ENCODE data around the gene TRAPPC6A. TPM values are rescaled to one million over a fixed set of nuclear protein-coding genes. Genes with fewer than 3 reads are reported as not detected.

TRAPPC6A gene
- total and polyA plus RNA-seq, 7 donors = 15.1 to 67.5 (median 36.4) TPM

- Histone ChIP-seq H3K36me3 (peaks cover 13 to 35% (median 21%) of the 10 kb centered on the region in 4 donors), H3K27me3 (peaks cover 27 to 35% (median 30%) of the 10 kb centered on the region in 3 donors), H3K4me1 (peaks cover 0 to 15% (median 15%) of the 10 kb centered on the region in 4 donors), H3K9me3 (no peaks in the 10 kb centered on the region), H3K4me3 (no peak overlapping the region), H3K27ac (no peak overlapping the region)
- WGBS, 2 donors = 88 to 89% methylated on average over 18 of the region's 18 CpGs
- intact Hi-C loops (cut with DNase I) = no loop called here
- no peak for TF ChIP-seq POLR2AphosphoS5 (IDR thresholded peaks at IDR 0.05)
- TF ChIP-seq EP300 (IDR thresholded peaks at IDR 0.05) = no peak
- TF ChIP-seq POLR2A (IDR thresholded peaks at IDR 0.05) = no peak
- TF ChIP-seq, protein P1, sequence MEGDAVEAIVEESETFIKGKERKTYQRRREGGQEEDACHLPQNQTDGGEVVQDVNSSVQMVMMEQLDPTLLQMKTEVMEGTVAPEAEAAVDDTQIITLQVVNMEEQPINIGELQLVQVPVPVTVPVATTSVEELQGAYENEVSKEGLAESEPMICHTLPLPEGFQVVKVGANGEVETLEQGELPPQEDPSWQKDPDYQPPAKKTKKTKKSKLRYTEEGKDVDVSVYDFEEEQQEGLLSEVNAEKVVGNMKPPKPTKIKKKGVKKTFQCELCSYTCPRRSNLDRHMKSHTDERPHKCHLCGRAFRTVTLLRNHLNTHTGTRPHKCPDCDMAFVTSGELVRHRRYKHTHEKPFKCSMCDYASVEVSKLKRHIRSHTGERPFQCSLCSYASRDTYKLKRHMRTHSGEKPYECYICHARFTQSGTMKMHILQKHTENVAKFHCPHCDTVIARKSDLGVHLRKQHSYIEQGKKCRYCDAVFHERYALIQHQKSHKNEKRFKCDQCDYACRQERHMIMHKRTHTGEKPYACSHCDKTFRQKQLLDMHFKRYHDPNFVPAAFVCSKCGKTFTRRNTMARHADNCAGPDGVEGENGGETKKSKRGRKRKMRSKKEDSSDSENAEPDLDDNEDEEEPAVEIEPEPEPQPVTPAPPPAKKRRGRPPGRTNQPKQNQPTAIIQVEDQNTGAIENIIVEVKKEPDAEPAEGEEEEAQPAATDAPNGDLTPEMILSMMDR (IDR thresholded peaks at IDR 0.05) = no peak
- DNase-seq = no peak
Observed at GRCh38 chr19:45147835-45148676, 30.0 kb downstream of the TRAPPC6A start.

DNA sequence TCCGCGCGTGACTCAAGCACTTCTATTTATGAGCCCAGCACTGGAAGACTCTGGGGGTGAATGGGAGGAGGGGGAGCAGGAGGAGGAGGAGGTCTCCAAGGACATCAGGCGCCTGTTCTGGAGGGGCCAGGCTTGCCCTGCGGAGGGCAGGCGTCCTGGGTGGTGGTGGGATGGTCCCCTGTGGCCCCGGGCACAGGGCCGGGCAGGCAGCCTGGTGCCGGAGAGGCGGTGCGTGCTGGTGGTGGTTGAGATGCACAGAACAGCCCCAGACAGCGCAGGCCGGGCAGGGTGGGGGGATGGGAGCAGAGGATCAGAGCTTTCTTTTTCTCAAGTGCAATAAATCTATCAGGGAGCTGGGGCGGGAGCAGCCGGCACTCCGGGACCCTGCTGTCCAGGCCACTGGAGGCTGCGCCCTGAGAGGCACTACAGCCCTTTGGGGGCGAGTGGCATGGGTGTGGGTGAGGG is 31.3 kb downstream of the TRAPPC6A start:
- no peak for DNase-seq
- H3K9me3 ChIP-seq = no peaks in the 10 kb centered on the region
- no peak overlapping the region for H3K4me3 ChIP-seq
- peaks cover 24 to 48% (median 31%) of the 10 kb centered on the region in 4 donors for H3K36me3 ChIP-seq
- H3K27me3 ChIP-seq = peaks cover 14 to 22% (median 17%) of the 10 kb centered on the region in 3 donors
- H3K27ac ChIP-seq = no peak overlapping the region
- H3K4me1 ChIP-seq = peaks cover 0 to 3% (median 2%) of the 10 kb centered on the region in 4 donors
- no peak for TF ChIP-seq EP300 (IDR thresholded peaks at IDR 0.05)
- TF ChIP-seq, protein P1 (IDR thresholded peaks at IDR 0.05) = no peak
- no peak for TF ChIP-seq POLR2AphosphoS5 (IDR thresholded peaks at IDR 0.05)
- TF ChIP-seq POLR2A (IDR thresholded peaks at IDR 0.05) = no peak
- intact Hi-C loops (cut with DNase I) = no loop called here
- WGBS, 2 donors = 90 to 92% methylated on average over 18 of the region's 18 CpGs

DNA sequence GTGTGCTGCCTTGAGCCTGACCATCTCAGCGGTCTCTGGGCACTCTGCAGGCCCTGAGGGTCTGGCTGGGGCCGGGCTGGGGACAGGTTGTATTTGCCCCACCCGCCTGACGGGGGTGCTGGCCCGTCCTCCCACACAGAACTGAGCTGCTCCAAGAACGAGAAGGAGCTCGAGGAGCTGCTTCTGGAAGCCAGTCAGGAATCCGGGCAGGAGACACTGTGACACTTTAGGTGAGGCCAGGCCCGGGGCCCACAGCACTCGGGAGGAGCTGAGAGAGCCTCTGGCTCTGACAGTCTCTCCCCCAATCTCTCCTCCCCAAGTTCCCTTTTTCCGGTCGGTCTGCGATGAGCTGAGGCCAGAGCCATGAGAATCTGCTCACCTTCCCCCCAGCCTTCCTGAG is 31.8 kb downstream of the TRAPPC6A start:
- intact Hi-C loops (cut with DNase I) = no loop called here
- DNase-seq = no peak
- Histone ChIP-seq H3K9me3 (no peaks in the 10 kb centered on the region), H3K4me3 (no peak overlapping the region), H3K27me3 (peaks cover 9 to 17% (median 12%) of the 10 kb centered on the region in 3 donors), H3K36me3 (peaks cover 24 to 53% (median 33%) of the 10 kb centered on the region in 4 donors), H3K4me1 (no peaks in the 10 kb centered on the region), H3K27ac (no peak overlapping the region)
- TF ChIP-seq POLR2A (IDR thresholded peaks at IDR 0.05) = no peak
- TF ChIP-seq POLR2AphosphoS5 (IDR thresholded peaks at IDR 0.05) = no peak
- 86 to 88% methylated on average over 13 of the region's 13 CpGs for WGBS, 2 donors

DNA sequence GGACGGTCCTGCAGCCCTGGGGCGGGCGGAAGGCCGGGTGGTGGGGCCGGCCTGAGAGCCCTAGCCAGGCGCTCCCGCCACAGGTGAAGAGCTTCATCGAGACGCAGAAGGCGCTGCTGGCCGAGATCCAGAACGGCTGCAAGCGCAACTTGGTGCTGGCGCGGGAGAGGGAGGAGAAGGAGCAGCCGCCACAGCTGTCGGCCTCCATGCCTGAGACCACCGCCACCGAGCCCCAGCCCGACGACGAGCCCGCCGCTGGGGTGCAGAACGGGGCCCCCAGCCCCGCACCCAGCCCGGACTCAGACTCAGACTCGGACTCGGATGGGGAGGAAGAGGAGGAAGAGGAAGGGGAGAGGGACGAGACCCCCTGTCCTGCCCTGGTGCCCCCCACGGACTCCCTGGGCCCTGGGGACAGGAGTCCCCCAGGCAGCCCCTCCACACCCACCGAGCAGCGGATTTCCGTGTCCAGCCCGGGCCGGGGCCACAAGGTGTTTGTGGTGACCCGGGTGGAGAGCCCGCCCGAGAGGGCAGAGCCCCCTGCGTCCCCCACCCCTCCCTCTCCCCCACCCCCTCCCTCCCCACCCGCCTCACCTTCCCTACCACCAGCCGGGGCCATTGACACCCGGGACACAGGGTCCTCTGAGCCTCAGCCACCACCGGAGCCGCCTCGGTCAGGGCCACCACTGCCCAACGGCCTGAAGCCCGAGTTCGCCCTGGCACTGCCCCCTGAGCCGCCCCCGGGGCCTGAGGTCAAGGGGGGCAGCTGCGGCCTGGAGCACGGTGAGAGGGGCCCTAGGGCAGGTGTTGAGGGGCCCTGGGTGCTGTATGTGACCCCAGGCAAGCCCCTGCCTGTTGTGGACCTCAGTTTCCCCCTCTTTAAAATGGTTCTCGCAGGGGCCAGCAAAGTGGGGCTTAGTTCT is 32.5 kb downstream of the TRAPPC6A start:
- Histone ChIP-seq H3K27me3 (peaks cover 2 to 10% (median 5%) of the 10 kb centered on the region in 3 donors), H3K4me3 (no peak overlapping the region), H3K27ac (no peak overlapping the region), H3K36me3 (peaks cover 24 to 60% (median 37%) of the 10 kb centered on the region in 4 donors), H3K4me1 (no peaks in the 10 kb centered on the region), H3K9me3 (no peaks in the 10 kb centered on the region)
- WGBS, 2 donors = 96 to 97% methylated on average over 54 of the region's 54 CpGs
- intact Hi-C loops (cut with DNase I) = no loop called here
- TF ChIP-seq EP300 (IDR thresholded peaks at IDR 0.05) = no peak
- no peak for TF ChIP-seq POLR2AphosphoS5 (IDR thresholded peaks at IDR 0.05)
- TF ChIP-seq POLR2A (IDR thresholded peaks at IDR 0.05) = no peak
- TF ChIP-seq, protein P1 (IDR thresholded peaks at IDR 0.05) = no peak
- no peak for DNase-seq

Measured in sigmoid colon (tissue), 7 donors.